Measurements from ENCODE around the gene TYROBP.

DNA sequence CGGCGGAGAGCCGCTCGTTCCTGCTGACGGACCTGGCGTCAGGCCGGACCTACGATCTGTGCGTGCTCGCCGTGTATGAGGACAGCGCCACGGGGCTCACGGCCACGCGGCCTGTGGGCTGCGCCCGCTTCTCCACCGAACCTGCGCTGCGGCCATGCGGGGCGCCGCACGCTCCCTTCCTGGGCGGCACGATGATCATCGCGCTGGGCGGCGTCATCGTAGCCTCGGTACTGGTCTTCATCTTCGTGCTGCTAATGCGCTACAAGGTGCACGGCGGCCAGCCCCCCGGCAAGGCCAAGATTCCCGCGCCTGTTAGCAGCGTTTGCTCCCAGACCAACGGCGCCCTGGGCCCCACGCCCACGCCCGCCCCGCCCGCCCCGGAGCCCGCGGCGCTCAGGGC, 36.5 kb upstream of the TYROBP start:
- TF ChIP-seq CTCF (conservative IDR thresholded peaks at IDR 0.05; ENCODE audit: low read length), result no peak
- no peak for TF ChIP-seq EZH2phosphoT487 (IDR thresholded peaks at IDR 0.05; ENCODE audit: borderline replicate concordance)

Measured in Loucy (cell line).